CD1c-positive myeloid dendritic cell (primary cell): ENCODE data around the gene WARS2.

Experiments
- DNase-seq: peaks from one replicate; pipeline ENCODE4 v3.0.0-alpha.2; 2016; ENCODE audit errors: extremely low spot score

The WARS2 gene

DNA sequence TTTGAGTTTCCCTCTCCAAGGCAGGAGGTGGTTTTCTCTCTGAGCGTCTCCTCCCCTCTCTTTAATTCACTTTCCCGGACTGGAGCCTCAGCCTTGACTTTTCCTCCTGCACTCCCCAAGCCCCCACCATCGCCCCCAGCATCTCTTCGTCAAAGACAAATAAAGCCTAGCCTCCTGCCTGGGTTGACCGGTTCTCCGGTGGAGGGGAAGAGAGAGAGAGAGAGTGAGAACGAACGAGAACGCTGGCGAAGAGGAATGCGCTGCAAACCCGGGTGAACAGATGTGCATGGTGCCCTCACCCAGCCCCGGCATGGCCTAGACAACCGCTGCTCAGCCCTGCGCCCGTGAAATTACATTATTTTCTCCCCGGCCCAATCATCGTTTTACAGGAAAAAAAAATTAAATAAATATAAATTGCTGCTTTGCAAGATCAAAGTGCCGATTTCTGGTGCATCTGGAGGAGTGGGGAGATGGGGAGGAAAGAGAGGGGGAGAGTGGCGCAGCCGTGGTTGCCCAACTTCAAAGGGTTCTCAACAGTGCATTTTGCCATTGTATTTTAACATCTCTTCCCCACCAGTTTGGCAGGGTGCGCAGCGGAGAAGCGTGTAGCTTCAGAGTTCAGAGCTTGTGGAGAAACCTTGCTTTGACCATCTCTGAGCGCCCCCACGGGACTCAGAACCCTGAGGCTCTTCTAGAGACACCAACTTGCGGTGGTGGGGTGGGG is 140.9 kb downstream of the WARS2 start:
- no peak for DNase-seq

DNA sequence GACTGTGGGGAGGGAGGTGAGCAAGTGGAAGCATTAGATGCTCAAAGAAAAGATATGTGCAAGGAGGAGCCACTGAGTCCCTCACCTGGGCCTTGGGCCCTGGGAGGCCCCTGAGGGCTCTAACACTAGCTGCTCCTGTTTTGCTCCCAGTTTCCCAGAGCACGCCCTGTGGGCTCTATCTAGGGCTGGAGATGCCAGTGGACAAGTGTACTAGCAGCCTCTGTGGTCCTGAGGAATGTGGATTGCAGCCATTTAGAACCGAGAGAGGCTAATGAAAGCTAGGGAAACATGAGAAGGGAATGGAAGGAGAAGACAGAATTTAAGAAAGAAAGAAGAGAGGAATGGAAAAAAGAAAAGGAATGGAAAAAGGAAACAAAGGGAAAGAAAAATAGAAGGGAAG is 142.3 kb downstream of the WARS2 start:
- no peak for DNase-seq

DNA sequence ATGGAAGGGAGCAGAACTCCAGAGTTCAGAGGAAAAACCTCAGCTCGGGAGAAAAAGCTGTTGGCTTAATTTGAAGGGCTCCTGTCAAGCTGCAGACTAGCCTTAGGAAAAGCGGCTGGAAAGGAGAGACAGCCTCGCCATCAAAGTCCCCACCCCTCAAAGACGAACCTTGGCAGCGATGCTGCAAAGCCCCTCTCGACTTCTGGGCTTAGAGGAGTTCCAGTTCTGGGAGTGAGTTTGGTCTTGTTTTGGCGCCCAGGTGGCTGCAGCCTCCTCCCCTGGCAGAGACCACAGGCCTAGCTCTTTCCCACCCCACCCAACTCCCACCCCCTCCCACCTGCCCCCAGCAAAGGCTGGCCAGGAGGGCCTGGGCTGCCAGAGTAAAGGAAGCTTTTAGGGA is 143.2 kb downstream of the WARS2 start:
- no peak for DNase-seq

- no peak for DNase-seq
Measured at GRCh38 chr1:118995312-118996016, 145.0 kb downstream of the WARS2 start.

DNA sequence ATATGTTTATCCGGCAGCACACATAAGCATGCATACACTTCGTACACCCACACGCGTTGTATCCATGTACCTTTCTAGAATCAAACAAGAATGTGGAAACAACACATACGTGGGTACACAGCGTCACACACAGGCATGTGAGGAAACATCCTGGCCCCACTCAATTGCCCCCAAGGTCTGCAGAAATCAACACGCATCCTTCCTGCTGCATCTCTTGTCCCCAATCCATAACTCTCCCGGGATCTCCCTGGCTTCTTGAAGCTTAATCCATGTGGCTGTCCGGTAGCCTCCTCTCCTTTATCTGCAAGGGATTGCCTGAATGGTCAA is 146.8 kb downstream of the WARS2 start:
- DNase-seq, result no peak

- no peak for DNase-seq
Measured at GRCh38 chr1:118992868-118993699, 147.4 kb downstream of the WARS2 start.

- DNase-seq, result no peak
Measured at GRCh38 chr1:118992237-118992825, 148.1 kb downstream of the WARS2 start.

DNA sequence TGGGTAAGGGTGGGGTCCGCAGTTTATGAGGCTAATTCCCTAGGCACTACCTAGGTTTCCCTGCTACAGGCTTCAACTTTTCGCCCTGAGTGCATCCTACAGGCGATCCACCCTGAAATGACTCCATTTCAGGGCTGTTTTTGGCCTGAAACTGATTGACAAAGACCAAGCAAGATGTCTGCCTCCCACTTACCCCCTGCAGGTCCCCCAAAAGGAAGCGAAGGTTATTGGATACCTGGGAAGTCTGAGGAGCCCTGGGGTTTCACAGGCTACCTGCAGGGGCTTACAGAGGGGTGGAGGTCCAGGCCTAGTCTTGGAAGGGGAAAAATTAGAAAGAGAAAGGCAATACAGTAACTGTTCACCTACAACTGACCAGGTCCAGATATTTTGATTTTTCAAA is 149.0 kb downstream of the WARS2 start:
- DNase-seq, result no peak

DNA sequence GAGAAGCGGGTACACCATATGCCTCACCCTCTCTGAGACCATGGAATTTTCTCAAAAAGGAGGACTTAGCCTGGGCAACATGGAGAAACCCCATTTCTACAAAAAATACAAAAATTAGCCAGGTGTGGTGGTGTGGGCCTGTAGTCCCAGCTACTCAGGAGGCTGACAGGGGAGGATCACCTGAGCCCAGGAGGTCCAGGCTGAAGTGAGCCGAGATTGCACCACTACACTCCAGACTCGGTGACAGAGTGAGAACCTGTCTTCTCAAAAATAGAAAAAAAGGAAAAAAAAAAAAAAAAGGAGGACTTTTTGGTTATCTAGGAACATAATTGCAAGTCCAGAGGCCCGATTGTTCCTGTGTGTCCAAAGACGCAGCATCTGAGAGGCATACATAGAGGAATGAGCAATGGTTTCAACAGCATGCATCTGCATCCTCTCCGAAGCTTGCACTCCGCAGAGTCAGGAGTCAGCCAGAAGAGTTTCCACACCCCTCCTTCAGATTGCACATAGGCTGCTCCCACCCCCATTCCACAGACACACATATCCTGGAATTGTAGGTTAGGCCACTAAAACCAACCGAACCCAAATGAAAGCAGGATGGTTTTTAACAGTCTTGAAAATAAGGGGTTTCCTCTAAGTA is 149.8 kb downstream of the WARS2 start:
- no peak for DNase-seq

DNA sequence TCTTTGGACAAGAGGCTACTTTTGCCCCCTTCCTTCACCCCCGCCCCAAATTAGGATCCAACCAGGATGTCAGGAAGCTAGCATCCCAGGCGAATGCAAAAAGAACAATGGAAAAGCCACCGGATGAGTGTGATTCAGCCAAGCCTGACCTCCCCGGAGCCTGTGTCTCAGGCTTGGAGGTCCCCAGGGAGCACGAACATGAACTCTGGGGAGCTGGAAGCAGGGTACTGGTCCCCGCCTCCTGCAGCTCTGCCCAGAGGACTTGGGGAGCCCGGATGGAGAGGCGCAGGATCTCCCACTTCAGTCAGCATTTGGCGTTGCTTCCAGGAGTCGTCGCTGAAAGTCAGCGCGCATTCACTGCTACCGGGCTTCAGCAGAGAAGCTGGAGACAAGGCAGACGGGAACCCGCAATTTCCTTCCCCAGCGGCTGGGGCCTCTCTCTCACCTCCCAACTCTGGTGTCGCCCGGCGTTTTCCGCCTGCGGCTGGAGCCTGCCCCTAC is 150.5 kb downstream of the WARS2 start:
- no peak for DNase-seq

GRCh38 chr1:118989006-118989815 is 151.2 kb downstream of the WARS2 start:
- no peak for DNase-seq

DNA sequence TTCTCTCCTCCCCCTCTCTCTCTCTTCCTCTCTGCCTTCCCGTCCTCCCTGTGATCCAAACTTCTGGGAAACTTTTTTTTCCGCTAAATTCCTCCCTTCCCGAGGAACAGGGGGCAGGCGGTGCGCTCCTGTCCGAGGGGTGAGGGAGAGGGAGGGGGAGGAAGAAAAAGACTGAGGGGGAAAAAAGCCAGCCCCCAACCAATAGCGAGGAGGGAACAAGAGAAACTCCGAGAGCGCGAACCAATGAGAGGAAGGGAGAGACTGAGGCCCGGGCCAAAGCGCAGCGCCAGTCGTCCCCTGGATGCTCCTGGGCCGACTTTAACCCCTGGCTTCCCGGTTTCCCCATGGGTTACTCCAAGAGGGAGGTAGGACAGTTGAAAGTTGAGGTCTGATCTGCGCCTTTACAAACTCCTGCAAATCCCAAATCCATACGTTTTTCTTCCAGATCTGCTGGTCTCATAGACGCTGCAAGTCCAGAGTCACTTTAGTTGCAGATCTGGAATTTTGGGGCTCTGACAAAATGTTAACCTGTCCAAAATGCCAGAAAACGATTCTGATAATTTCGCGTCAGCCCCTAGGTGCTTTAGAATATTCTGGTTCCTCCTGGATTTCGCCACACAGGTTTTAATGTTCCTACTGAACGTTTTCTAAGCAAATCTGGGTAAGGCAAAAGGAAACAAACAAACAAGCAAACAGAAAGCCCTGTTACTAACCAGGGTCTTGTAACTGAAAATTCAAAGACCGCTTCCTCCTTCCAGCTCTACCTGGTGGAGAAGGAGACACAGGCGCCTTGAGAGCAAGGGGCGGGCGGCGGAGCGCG is 152.1 kb downstream of the WARS2 start, which contains the start of gene TBX15:
Gene TBX15 (minus strand): TSS at position 158 of the 820 bp plus-strand sequence. CDS start 548 bp downstream, outside the sequence.
- no peak for DNase-seq

- DNase-seq, result peak; percentile 28
Measured at GRCh38 chr1:118987468-118988185, 152.8 kb downstream of the WARS2 start.

DNA sequence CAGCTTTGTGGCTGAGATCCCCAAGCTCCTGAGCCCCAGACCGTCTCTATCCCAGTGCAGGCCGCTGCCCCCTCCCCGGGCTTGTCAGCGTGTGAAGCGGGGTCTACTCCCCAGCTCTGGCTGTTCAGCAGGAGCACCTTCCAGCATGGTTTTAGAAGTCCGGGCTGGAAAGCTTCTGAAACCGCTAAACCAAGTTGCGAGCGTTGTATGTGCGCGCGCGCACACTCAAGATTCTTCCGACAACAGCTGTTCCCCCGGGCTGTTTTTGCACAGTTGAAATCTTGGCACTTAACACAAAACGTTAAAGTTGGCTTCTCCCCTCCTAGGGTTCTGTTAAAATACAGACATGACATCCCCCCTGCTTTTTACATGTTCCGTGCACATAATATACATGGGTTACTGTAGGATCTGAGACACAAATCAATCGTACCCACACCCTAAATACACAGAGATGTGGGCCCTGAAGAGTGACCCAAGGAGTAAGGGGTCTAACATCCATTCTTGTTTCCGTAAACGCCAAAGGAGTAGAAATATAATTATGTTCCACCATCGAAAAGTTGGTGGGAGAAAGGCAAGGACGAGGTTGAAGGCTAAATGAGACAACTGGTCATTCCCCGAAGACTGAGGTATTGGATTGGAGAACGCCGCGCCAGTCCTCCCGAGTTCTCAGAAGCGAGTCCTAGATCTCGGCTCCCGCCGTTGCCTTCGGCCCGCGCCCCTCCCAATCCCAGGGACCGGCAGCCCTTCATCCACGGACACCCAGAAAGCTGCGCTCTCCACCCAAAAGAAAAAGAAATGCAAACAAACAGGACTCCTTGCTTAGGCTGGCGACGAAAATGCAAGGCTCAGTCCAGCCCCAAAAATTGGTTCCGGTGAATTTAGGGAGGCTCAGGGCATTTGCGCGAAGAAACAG is 153.6 kb downstream of the WARS2 start:
- DNase-seq, result no peak

DNA sequence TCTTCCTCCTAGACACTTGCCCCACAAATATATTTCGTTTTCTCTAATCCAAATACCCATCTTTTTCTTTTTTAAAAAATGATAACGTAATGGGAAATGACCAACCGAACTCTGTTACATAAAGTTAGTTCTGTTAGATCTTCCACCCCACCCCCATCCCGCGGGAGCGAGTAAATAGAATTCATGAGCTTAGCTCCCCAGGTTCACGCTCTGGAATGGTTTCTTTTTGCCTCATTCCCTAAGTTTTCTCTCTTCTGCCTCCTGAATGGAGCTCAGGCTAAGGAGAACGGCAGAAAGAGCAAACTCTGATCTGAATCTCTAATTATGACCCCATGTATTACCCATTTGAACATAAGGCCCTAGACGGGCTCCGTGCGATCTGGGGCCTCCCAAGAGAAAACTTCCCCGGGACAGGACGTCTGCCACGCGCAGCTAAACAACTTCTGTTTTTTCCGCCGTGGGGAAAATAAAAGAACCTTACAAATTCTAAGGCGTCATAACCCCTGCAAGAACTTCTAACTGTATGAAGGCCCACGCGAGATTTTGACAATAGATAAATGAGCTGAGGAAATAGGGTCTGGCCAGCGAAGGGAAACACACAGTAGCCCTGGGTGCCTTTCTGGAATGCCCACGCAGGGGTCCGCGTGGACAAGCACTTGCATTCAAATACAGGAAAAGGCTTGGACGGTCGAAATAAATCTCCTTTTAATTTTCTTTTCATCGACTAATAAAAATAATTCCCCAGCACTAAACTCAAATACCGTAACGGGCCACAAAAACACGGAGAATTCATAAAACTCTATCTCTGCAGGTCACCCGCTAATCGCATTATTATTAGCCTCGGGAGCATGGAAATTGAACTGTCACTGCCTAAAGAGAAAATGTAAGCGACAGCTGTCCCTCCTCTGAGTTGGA is 154.6 kb downstream of the WARS2 start:
- no peak for DNase-seq

- DNase-seq, result no peak
Measured at GRCh38 chr1:118984722-118985639, 155.5 kb downstream of the WARS2 start.
